HepG2 (cell line): ENCODE results near the gene LYRM4. TPM values are rescaled to one million over a fixed set of nuclear protein-coding genes. Genes with fewer than 3 reads are reported as not detected.

Experiments
- FLYWCH1 ChIP-seq: sonication (generic); formaldehyde crosslinking; IDR thresholded peaks from 2 replicates; pipeline ENCODE4 v1.8.1; 2023; ENCODE audit warnings: mild to moderate bottlenecking, missing genetic modification reagents
- PLRG1 ChIP-seq: fragments of 450-650 bp; conservative IDR thresholded peaks from 2 replicates; pipeline ENCODE4 v1.6.1; 2016
- SIX4 ChIP-seq: sonication (generic); formaldehyde crosslinking; IDR thresholded peaks from 2 replicates; pipeline ENCODE4 v1.4.0; 2020; ENCODE audit warnings: missing genetic modification reagents
- THAP11 ChIP-seq: IDR thresholded peaks from 2 replicates; pipeline ENCODE4 v1.6.1; 2016; ENCODE audit warnings: missing biosample characterization, missing genetic modification reagents
- ZBTB10 ChIP-seq: sonication (generic); formaldehyde crosslinking; IDR thresholded peaks from 2 replicates; pipeline ENCODE4 v1.4.0; 2020; ENCODE audit warnings: missing genetic modification reagents, borderline replicate concordance
- ZNF10 ChIP-seq: sonication (generic); formaldehyde crosslinking; IDR thresholded peaks from 2 replicates; pipeline ENCODE4 v1.4.0; 2020; ENCODE audit warnings: mild to moderate bottlenecking, low read depth, missing genetic modification reagents, borderline replicate concordance
- ZNF124 ChIP-seq: sonication (generic); formaldehyde crosslinking; IDR thresholded peaks from 2 replicates; pipeline ENCODE4 v1.4.0; 2020; ENCODE audit warnings: missing genetic modification reagents
- ZNF335 ChIP-seq: sonication (generic); formaldehyde crosslinking; IDR thresholded peaks from 2 replicates; pipeline ENCODE4 v1.4.0; 2020; ENCODE audit warnings: missing genetic modification reagents
- ZNF441 ChIP-seq: sonication (generic); formaldehyde crosslinking; IDR thresholded peaks from 2 replicates; pipeline ENCODE4 v1.7.0; 2021; ENCODE audit warnings: missing genetic modification reagents, borderline replicate concordance
- ZNF552 ChIP-seq: sonication (generic); formaldehyde crosslinking; IDR thresholded peaks from 2 replicates; pipeline ENCODE4 v1.9.0; 2022; ENCODE audit warnings: missing genetic modification reagents, mild to moderate bottlenecking, borderline replicate concordance
- ZNF558 ChIP-seq: sonication (generic); formaldehyde crosslinking; IDR thresholded peaks from 2 replicates; pipeline ENCODE4 v1.9.0; 2022; ENCODE audit warnings: mild to moderate bottlenecking, missing genetic modification reagents, borderline replicate concordance
- ZNF737 ChIP-seq: sonication (generic); formaldehyde crosslinking; IDR thresholded peaks from 2 replicates; pipeline ENCODE4 v1.5.0; 2020; ENCODE audit warnings: missing genetic modification reagents, mild to moderate bottlenecking, borderline replicate concordance
- ZNF788 ChIP-seq: sonication (generic); formaldehyde crosslinking; IDR thresholded peaks from 2 replicates; pipeline ENCODE4 v1.5.0; 2020; ENCODE audit warnings: mild to moderate bottlenecking, missing genetic modification reagents, borderline replicate concordance
- polyA plus RNA-seq, 8 experiments: library from polyadenylated mRNA; depleted of rRNA in 3 of 8; stranded (reverse) in 7 of 8; unstranded in 1 of 8; fragments of >200 nt; fragmentation: Illumina TruSeq in 4 of 8; extraction: Trizol in 4 of 8; gene quantifications; 2 replicates each; pipeline versions ENCODE4 v1.2.1 to v1.2.3, GENCODE V29; 2011 to 2016; ENCODE audit warnings: low read depth in 4 of 8, missing spikeins in 1 of 8, mixed read lengths in 1 of 8; ENCODE audit not compliant: insufficient read depth in 1 of 8
- total RNA-seq, 5 experiments: library from RNA; depleted of rRNA; stranded (reverse); fragments of >200 nt; fragmentation: Illumina TruSeq; extraction: Trizol; gene quantifications; 2 replicates each; pipeline ENCODE4 v1.2.3, GENCODE V29; 2016; ENCODE audit warnings: low read depth in 1 of 5
- TF ChIP-seq, protein P1 (sequence below): sonication (generic); formaldehyde crosslinking; IDR thresholded peaks from 2 replicates; pipeline ENCODE4 v1.5.0; 2020; ENCODE audit warnings: mild to moderate bottlenecking, missing genetic modification reagents
- TF ChIP-seq, protein P2 (sequence below): sonication (generic); formaldehyde crosslinking; IDR thresholded peaks from 2 replicates; pipeline ENCODE4 v1.5.0; 2020; ENCODE audit warnings: missing genetic modification reagents, mild to moderate bottlenecking, borderline replicate concordance
- TF ChIP-seq, protein P3 (sequence below): sonication (generic); formaldehyde crosslinking; IDR thresholded peaks from 2 replicates; pipeline ENCODE4 v1.5.0; 2020; ENCODE audit warnings: mild to moderate bottlenecking, missing genetic modification reagents
- TF ChIP-seq, protein P4 (sequence below): sonication (generic); formaldehyde crosslinking; IDR thresholded peaks from 2 replicates; pipeline ENCODE4 v1.5.1; 2020; ENCODE audit warnings: missing genetic modification reagents, mild to moderate bottlenecking, borderline replicate concordance
- TF ChIP-seq, protein P5 (sequence below): sonication (generic); formaldehyde crosslinking; IDR thresholded peaks from 2 replicates; pipeline ENCODE4 v1.4.0; 2020; ENCODE audit warnings: missing genetic modification reagents, borderline replicate concordance

Gene LYRM4
- total and polyA plus RNA-seq, 2 of the 13 experiments (the other 11 are each of a cell fraction or from before 2014, with no cell fraction given), result 64.6 to 67.5 TPM

GRCh38 chr6:5068153-5068751 is 192.5 kb downstream of the LYRM4 start (continued):
- TF ChIP-seq, protein P1, sequence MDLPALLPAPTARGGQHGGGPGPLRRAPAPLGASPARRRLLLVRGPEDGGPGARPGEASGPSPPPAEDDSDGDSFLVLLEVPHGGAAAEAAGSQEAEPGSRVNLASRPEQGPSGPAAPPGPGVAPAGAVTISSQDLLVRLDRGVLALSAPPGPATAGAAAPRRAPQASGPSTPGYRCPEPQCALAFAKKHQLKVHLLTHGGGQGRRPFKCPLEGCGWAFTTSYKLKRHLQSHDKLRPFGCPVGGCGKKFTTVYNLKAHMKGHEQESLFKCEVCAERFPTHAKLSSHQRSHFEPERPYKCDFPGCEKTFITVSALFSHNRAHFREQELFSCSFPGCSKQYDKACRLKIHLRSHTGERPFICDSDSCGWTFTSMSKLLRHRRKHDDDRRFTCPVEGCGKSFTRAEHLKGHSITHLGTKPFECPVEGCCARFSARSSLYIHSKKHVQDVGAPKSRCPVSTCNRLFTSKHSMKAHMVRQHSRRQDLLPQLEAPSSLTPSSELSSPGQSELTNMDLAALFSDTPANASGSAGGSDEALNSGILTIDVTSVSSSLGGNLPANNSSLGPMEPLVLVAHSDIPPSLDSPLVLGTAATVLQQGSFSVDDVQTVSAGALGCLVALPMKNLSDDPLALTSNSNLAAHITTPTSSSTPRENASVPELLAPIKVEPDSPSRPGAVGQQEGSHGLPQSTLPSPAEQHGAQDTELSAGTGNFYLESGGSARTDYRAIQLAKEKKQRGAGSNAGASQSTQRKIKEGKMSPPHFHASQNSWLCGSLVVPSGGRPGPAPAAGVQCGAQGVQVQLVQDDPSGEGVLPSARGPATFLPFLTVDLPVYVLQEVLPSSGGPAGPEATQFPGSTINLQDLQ (CRISPR knock-in tag), result peak; percentile 91; the same call in 1 of the 2 replicates
- TF ChIP-seq ZNF788 (CRISPR knock-in tag) (peak; percentile 98; the same call in 1 of the 2 replicates), ZNF335 (peak; percentile 93), ZNF558 (CRISPR knock-in tag) (peak; percentile 69; the same call in 1 of the 2 replicates), ZBTB10 (CRISPR knock-in tag) (peak; percentile 63; the same call in 1 of the 2 replicates), SIX4 (CRISPR knock-in tag) (peak; percentile 74; the same call in 1 of the 2 replicates), ZNF10 (CRISPR knock-in tag) (no peak), ZNF737 (CRISPR knock-in tag) (no peak; the same call in 1 of the 2 replicates), FLYWCH1 (CRISPR knock-in tag) (no peak), THAP11 (peak; percentile 87), ZNF441 (CRISPR knock-in tag) (peak; percentile 84), PLRG1 (no peak), ZNF124 (CRISPR knock-in tag) (peak; percentile 87), ZNF552 (CRISPR knock-in tag) (0 out of 2 replicates have a peak, but pooled peaks have one; percentile 87)
- TF ChIP-seq, protein P2, sequence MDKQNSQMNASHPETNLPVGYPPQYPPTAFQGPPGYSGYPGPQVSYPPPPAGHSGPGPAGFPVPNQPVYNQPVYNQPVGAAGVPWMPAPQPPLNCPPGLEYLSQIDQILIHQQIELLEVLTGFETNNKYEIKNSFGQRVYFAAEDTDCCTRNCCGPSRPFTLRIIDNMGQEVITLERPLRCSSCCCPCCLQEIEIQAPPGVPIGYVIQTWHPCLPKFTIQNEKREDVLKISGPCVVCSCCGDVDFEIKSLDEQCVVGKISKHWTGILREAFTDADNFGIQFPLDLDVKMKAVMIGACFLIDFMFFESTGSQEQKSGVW, result no peak; the same call in 1 of the 2 replicates
- TF ChIP-seq, protein P3, sequence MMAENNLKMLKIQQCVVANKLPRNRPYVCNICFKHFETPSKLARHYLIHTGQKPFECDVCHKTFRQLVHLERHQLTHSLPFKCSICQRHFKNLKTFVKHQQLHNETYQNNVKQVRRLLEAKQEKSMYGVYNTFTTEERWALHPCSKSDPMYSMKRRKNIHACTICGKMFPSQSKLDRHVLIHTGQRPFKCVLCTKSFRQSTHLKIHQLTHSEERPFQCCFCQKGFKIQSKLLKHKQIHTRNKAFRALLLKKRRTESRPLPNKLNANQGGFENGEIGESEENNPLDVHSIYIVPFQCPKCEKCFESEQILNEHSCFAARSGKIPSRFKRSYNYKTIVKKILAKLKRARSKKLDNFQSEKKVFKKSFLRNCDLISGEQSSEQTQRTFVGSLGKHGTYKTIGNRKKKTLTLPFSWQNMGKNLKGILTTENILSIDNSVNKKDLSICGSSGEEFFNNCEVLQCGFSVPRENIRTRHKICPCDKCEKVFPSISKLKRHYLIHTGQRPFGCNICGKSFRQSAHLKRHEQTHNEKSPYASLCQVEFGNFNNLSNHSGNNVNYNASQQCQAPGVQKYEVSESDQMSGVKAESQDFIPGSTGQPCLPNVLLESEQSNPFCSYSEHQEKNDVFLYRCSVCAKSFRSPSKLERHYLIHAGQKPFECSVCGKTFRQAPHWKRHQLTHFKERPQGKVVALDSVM (CRISPR knock-in tag), result peak; percentile 81
- TF ChIP-seq, protein P4, sequence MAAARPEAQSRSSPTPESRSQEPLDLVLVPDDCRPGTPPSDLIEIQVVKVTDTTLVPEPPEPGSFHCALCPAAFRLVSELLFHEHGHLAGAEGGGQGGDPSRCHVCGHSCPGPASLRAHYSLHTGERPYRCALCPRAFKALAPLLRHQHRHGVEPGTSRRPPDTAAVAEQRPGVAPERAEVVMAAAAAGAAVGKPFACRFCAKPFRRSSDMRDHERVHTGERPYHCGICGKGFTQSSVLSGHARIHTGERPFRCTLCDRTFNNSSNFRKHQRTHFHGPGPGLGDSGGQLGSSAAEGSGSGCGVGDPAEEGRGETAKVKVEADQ (CRISPR knock-in tag), result peak; percentile 96
- TF ChIP-seq, protein P5, sequence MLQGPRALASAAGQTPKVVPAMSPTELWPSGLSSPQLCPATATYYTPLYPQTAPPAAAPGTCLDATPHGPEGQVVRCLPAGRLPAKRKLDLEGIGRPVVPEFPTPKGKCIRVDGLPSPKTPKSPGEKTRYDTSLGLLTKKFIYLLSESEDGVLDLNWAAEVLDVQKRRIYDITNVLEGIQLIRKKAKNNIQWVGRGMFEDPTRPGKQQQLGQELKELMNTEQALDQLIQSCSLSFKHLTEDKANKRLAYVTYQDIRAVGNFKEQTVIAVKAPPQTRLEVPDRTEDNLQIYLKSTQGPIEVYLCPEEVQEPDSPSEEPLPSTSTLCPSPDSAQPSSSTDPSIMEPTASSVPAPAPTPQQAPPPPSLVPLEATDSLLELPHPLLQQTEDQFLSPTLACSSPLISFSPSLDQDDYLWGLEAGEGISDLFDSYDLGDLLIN, result no peak
